LNCaP clone FGC (cell line): ENCODE measurements around the gene MLNR.

Source experiments
- DNase-seq: peaks from one replicate; pipeline ENCODE4 v3.0.0-alpha.2; 2011; ENCODE audit warnings: low read depth
- H3K4me3 ChIP-seq: 2 replicates; pipeline ENCODE4 v1.5.1; 2011; ENCODE audit warnings: mild to moderate bottlenecking, low read depth, low read length, control low read depth
- TF ChIP-seq, protein P1 (sequence below): IDR thresholded peaks from 2 replicates; pipeline ENCODE4 v1.5.1; 2012; ENCODE audit warnings: mild to moderate bottlenecking; ENCODE audit not compliant: control insufficient read depth, insufficient read depth; ENCODE audit errors: extremely low read depth

The MLNR gene, protein sequence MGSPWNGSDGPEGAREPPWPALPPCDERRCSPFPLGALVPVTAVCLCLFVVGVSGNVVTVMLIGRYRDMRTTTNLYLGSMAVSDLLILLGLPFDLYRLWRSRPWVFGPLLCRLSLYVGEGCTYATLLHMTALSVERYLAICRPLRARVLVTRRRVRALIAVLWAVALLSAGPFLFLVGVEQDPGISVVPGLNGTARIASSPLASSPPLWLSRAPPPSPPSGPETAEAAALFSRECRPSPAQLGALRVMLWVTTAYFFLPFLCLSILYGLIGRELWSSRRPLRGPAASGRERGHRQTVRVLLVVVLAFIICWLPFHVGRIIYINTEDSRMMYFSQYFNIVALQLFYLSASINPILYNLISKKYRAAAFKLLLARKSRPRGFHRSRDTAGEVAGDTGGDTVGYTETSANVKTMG

DNA sequence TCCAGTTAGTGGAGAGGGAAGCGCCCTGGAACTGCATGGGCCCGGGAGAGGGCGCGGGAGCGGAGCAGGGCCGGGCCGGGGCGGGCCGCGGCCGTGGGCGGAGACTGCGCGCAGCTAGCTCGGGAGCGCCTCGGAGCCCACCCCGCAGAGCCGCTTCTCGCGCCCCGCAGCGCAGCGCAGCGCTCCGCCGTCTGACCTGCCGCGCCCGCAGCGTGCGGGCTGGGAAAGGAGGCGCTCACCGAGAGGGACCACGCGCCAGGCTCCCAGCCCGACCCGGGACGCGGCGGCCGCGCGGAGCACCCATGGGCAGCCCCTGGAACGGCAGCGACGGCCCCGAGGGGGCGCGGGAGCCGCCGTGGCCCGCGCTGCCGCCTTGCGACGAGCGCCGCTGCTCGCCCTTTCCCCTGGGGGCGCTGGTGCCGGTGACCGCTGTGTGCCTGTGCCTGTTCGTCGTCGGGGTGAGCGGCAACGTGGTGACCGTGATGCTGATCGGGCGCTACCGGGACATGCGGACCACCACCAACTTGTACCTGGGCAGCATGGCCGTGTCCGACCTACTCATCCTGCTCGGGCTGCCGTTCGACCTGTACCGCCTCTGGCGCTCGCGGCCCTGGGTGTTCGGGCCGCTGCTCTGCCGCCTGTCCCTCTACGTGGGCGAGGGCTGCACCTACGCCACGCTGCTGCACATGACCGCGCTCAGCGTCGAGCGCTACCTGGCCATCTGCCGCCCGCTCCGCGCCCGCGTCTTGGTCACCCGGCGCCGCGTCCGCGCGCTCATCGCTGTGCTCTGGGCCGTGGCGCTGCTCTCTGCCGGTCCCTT lies at the start of gene MLNR:
TSS of gene MLNR (plus strand) at position 303 of the 820 bp plus-strand sequence. CDS start at position 303, 0 bp downstream.
- no peak within 1 kb of the TSS for H3K4me3 ChIP-seq
- TF ChIP-seq, protein P1, sequence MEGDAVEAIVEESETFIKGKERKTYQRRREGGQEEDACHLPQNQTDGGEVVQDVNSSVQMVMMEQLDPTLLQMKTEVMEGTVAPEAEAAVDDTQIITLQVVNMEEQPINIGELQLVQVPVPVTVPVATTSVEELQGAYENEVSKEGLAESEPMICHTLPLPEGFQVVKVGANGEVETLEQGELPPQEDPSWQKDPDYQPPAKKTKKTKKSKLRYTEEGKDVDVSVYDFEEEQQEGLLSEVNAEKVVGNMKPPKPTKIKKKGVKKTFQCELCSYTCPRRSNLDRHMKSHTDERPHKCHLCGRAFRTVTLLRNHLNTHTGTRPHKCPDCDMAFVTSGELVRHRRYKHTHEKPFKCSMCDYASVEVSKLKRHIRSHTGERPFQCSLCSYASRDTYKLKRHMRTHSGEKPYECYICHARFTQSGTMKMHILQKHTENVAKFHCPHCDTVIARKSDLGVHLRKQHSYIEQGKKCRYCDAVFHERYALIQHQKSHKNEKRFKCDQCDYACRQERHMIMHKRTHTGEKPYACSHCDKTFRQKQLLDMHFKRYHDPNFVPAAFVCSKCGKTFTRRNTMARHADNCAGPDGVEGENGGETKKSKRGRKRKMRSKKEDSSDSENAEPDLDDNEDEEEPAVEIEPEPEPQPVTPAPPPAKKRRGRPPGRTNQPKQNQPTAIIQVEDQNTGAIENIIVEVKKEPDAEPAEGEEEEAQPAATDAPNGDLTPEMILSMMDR = no peak
- no peak for DNase-seq

DNA sequence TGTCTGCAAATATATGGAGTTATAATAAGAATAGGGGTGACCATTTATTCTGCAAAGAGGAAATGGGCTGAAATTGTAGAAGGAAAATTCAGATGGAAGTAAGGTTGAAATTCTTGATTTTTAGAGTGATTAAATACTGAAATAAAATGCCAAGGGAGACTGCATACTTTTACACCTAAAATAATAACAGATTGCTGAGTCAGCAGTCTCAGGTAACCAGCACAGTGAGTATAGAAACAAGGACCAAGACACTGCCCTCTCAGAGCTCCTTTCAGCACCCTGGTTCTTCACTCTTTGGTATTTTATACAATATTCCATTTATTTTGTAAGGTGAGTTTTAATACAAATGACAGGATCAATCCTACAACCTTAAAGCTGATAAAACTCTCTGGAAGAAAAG lies 48.8 kb upstream of the MLNR start:
- TF ChIP-seq, protein P1 = no peak
- DNase-seq = no peak
- no peak overlapping the region for H3K4me3 ChIP-seq

DNA sequence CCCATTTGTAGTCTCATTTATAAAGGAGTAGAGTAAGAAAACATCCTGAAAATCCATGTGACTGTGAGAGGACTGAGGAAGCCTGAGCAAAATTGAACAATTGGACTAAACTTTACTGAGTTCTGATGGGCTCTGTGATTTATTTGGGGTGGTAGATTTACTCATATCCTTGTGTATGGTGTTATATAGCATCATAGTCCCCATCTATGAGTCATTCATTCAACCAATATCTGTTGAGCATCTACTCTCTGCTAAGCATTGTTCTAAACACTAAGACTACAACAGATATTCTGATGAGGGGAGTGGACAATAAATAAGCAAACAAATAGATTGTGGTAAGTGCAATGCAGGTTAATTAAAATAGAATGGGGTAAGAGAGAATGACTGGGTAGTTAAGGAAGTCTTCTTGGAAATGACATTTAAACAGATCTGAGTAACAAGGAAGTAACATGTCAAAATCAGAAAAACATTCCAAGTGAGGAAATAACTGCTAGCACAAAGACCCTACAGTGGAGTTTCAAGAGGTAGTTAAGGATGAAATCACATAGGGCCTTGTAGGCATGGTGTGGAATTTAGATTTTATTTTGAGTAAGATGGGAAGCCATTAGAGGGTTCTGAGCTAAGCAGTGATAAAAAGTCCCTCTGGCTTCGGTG lies 36.3 kb upstream of the MLNR start:
- no peak for DNase-seq

GRCh38 chr13:49184621-49185020 lies 35.5 kb upstream of the MLNR start:
- TF ChIP-seq, protein P1 = no peak
- DNase-seq = no peak
- no peak overlapping the region for H3K4me3 ChIP-seq

More for the DNA sequence above, 36.3 kb upstream of the MLNR start:
- TF ChIP-seq, protein P1 = no peak
- no peak overlapping the region for H3K4me3 ChIP-seq

GRCh38 chr13:49185264-49185663 lies 34.9 kb upstream of the MLNR start:
- no peak for DNase-seq
- no peak overlapping the region for H3K4me3 ChIP-seq

DNA sequence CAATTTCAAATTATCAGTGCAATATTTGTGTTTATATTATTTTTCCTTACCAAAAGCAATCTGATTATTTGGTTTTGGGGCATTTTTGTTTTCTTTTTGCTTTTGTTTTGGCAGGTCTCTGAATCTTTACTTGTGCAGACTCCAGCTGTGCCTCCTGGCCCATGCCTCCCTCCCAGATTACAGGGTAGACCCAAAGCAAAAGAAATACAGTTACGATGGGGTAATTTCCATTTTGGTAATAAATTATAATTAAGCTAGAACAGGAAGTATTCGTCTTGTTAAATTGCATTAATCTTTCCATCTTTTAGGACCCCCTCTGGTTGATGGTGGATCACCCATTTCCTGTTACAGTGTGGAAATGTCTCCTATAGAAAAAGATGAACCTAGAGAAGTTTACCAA lies 29.2 kb upstream of the MLNR start:
- H3K4me3 ChIP-seq = no peak overlapping the region
- TF ChIP-seq, protein P1 = no peak
- DNase-seq = no peak

More at GRCh38 chr13:49185264-49185663, 34.9 kb upstream of the MLNR start:
- TF ChIP-seq, protein P1 = no peak
